Motor neuron (in vitro differentiated cells): ENCODE measurements around the gene EXOSC6. TPM values are rescaled to one million over a fixed set of nuclear protein-coding genes. Genes with fewer than 3 reads are reported as not detected.
A peak's percentile ranks its signal among the peaks of the same experiment; 100 is the strongest.
"Not testable (repeated sequence)": the region's sequence is repeated elsewhere in the genome, so short reads cannot be mapped to it uniquely, and the experiment has no call there.

ENCODE experiments used
- ATAC-seq, 8 experiments: fragments of 200-7000 bp; cut with Tn5 transposase; replicated peaks in 6 of 8; 2 replicates each; pipeline ENCODE4 v1.8.0; 2021; ENCODE audit warnings: mild to moderate bottlenecking in 8 of 8, moderate library complexity in 8 of 8
- H3K27ac ChIP-seq, 2 donors: fragments of 250-450 bp; sonication (Bioruptor Pico); 2 replicates each; pipeline ENCODE4 v1.9.0; 2021; ENCODE audit warnings: antibody characterized with exemption in 2 of 2, mild to moderate bottlenecking in 2 of 2, moderate library complexity in 1 of 2
- H3K4me1 ChIP-seq, 2 donors: fragments of 250-450 bp; sonication (Bioruptor Pico); replicated peaks in 1 of 2; 2 replicates each; pipeline ENCODE4 v1.6.1; 2021; ENCODE audit warnings: antibody characterized with exemption in 2 of 2, mild to moderate bottlenecking in 2 of 2, moderate library complexity in 1 of 2
- H3K4me3 ChIP-seq, 5 donors: fragments of 250-450 bp; sonication (Bioruptor Pico); 2 replicates each; pipeline ENCODE4 v1.9.0; 2021; ENCODE audit warnings: antibody characterized with exemption in 5 of 5, mild to moderate bottlenecking in 5 of 5, moderate library complexity in 4 of 5
- WGBS, 10 experiments: fragments of 450-650 bp; shearing (Covaris generic); methylation state at CpG; one replicate each; pipeline ENCODE4 v1.0.0; 2022; 5-methylcytosine and 5-hydroxymethylcytosine counted together
- in situ Hi-C, 9 experiments: fragments of 400-800 bp; cut with MboI; loops; one replicate each; pipeline ENCODE4 v1.15.0; 2021; ENCODE audit warnings: low sequenced_read_pairs in 9 of 9, low pct_unique_long_range_greater_than_20kb in 2 of 9; ENCODE audit not compliant: unreplicated experiment in 9 of 9
- total RNA-seq, 8 experiments: library from RNA; unstranded; fragments of 300-600 nt; gene quantifications; 2 replicates each; pipeline versions ENCODE4 v1.2.3 to v1.2.4, GENCODE V29; 2022

The EXOSC6 gene
- total RNA-seq, 8 experiments from 2014 or later, result 20.6 to 35.2 (median 21.3) TPM

DNA sequence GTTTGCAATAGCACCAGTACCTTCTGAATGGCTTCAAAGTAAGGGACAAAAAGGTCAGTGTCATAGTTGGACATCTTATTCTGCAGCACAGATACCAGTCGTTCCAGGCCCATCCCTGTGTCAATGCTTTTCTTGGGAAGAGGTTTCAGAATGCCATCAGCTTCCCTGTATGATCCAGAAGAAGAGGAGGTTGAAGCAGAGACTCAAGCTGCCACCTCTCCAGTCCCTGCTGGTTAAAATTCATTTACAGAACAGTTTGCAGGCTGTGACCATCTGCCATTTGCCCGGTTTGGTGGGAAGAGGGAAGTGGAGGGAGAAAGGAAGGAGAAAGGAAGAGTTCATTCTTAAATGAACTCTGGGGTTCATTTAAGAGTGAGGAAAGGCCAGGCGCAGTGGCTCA lies 18.4 kb upstream of the EXOSC6 start:
- in situ Hi-C loops, result loop anchor here in 1 of 9 experiments (25.0 kb wide), 1 partner anchor 108 kb away; the partner anchor contains the start of gene CLEC18C
- H3K27ac ChIP-seq, result no peak overlapping the region
- WGBS, 10 experiments, result 66 to 100% (median 90%) methylated on average over 1 to 3 of the region's 3 CpGs; no CpG with 5 or more reads in 4 of the 10 experiments

DNA sequence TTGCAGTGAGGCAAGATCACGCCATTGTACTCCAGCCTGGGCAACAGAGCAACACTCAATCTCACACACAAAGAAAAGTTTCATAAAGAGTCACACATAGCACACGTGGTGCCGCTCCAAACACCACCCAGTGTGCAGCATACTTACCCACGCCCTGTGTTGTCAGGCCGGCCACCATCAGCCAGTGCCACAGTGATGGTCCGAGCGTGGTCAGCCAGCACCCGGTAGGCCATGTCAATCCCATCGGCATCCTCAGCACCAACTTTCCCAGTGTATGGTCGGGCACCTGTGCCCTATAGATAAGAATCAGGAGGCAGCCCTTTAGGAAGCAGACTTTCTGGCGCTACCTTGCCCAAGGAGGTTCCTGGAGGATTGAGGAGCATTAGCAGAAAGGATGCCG lies 17.7 kb upstream of the EXOSC6 start:
- 88 to 100% (median 100%) methylated on average over 1 to 8 of the region's 12 CpGs; no CpG with 5 or more reads in 1 of the 10 experiments for WGBS, 10 experiments
- ATAC-seq, result no peak
- Histone ChIP-seq H3K27ac (no peak overlapping the region), H3K4me1 (no peaks in the 10 kb centered on the region), H3K4me3 (no peak overlapping the region)
- in situ Hi-C loops, result loop anchor here in 1 of 9 experiments (25.0 kb wide), 1 partner anchor 107 kb away; the partner anchor contains the start of gene CLEC18C

More for the DNA sequence above, 18.4 kb upstream of the EXOSC6 start:
- no peak overlapping the region for H3K4me3 ChIP-seq
- H3K4me1 ChIP-seq, result no peaks in the 10 kb centered on the region
- no peak for ATAC-seq

DNA sequence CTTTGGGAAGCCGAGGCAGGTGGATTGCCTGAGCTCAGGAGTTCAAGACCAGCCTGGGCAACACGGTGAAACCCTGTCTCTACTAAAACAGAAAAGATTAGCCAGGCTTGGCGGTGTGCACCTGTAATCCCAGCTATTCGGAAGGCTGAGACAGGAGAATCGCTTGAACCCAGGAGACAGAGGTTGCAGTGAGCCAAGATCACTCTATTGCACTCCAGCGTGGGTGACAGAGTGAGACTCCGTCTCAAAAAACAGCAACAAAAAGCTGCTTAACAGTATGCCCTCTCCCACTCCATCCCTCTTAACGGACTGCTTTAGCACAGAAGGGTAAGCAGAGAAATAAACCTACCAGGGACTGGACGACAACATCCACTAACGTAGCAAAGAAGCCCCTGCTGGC lies 16.2 kb upstream of the EXOSC6 start:
- 82 to 100% (median 90%) methylated on average over 2 to 9 of the region's 10 CpGs; no CpG with 5 or more reads in 1 of the 10 experiments for WGBS, 10 experiments
- not testable (repeated sequence) for H3K4me3 ChIP-seq, H3K27ac ChIP-seq, H3K4me1 ChIP-seq, ATAC-seq
- in situ Hi-C loops, result loop anchor here in 1 of 9 experiments (25.0 kb wide), 1 partner anchor 106 kb away; the partner anchor contains the start of gene CLEC18C

DNA sequence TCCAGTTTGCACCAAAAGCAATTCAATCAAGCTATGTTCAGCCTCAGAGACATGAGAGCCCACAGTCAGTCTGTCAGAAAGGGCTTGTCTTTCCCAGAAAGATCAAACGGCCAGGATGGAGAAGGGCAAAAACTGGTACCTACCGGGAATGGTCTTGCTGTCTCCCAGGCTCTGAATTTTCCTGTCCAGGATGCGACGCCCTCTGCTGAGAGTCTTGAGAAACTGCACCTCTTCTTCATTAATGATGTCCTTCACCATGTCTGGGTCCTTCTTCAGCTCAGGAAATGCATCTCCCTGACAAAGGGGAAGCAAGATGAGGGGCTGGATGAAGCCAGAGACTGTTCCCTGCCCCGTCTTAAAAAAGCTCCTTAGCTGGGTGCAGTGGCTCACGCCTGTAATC lies 15.8 kb upstream of the EXOSC6 start:
- in situ Hi-C loops, result loop anchor here in 1 of 9 experiments (25.0 kb wide), 1 partner anchor 105 kb away; the partner anchor contains the start of gene CLEC18C
- WGBS, 10 experiments, result 0 to 80% (median 39%) methylated on average over 1 to 4 of the region's 6 CpGs; no CpG with 5 or more reads in 3 of the 10 experiments
- Histone ChIP-seq H3K27ac (no peak overlapping the region), H3K4me3 (no peak overlapping the region), H3K4me1 (no peaks in the 10 kb centered on the region)
- peak in 3 of 8 experiments; percentile 37 to 66 (median 42) for ATAC-seq

DNA sequence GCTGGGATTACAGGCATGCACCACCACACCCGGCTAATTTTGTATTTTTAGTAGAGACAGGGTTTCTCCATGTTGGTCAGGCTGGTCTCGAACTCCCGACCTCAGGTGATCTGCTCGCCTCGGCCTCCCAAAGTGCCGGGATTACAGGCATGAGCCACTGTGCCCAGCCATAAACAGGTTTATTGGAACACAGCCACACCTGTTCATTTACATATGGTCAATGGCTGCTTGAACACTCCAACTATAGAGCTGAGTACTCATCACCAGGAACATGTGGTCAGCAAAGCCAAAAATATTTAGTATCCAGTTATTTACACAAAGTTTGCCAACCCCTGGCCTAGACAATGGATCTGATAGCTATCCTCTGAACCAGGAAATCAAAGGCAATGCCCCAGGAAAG lies 8.2 kb upstream of the EXOSC6 start:
- in situ Hi-C loops, result loop anchor here in 1 of 9 experiments (25.0 kb wide), 1 partner anchor 98 kb away; the partner anchor contains the start of gene CLEC18C
- ATAC-seq, H3K4me1 ChIP-seq, H3K27ac ChIP-seq, H3K4me3 ChIP-seq: not testable (repeated sequence)
- WGBS, 10 experiments, result 96% methylated on average over 4 of the region's 6 CpGs; no CpG with 5 or more reads in 9 of the 10 experiments

DNA sequence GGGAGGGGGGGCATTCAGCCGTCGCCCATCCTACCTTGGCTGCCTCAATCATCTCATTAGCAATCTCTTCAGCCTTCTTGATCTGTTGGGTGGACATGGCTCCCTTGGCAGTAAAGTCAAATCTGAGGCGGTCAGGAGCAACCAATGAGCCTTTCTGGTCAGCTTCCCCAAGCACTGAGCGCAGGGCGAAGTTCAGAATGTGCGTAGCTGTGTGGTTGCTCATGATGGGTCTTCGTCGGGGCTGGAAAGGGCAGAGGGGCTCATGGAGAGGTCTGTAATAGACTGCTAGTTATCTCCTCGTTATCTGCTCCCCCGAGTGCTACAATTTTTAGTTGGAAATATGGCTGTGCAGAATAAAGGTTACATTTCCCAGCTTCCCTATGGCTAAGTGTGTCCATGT lies 7.2 kb upstream of the EXOSC6 start:
- WGBS, 10 experiments, result 91 to 100% (median 98%) methylated on average over 1 to 7 of the region's 10 CpGs; no CpG with 5 or more reads in 3 of the 10 experiments
- no peak for ATAC-seq
- no peaks in the 10 kb centered on the region for H3K4me1 ChIP-seq
- H3K4me3 ChIP-seq, result no peak overlapping the region
- H3K27ac ChIP-seq, result no peak overlapping the region
- in situ Hi-C loops, result loop anchor here in 1 of 9 experiments (25.0 kb wide), 1 partner anchor 97 kb away; the partner anchor contains the start of gene CLEC18C

DNA sequence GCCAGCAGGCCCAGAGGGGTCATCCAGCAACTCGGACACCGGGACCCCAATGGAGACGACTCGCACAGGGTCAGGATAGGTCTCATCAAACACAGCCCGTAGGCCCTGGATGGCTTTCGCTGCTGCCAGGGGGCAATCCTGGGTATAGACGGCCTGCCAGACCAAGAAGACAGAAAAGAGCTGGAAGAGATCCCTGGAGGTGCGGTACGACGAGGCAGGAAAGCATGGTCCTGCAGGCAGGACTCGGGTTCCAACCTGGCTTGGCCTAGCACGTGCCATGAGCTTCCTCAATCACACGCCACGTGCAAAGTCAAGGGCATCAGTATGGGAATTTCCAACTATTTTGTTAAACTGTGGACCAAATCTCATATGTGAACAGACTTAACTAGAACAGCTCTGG lies 6.3 kb upstream of the EXOSC6 start:
- ATAC-seq, result no peak
- 89 to 100% (median 93%) methylated on average over 2 to 7 of the region's 14 CpGs; no CpG with 5 or more reads in 5 of the 10 experiments for WGBS, 10 experiments
- in situ Hi-C loops, result loop anchor here in 1 of 9 experiments (25.0 kb wide), 1 partner anchor 96 kb away; the partner anchor contains the start of gene CLEC18C
- Histone ChIP-seq H3K4me3 (no peak overlapping the region), H3K27ac (no peak overlapping the region), H3K4me1 (no peaks in the 10 kb centered on the region)

DNA sequence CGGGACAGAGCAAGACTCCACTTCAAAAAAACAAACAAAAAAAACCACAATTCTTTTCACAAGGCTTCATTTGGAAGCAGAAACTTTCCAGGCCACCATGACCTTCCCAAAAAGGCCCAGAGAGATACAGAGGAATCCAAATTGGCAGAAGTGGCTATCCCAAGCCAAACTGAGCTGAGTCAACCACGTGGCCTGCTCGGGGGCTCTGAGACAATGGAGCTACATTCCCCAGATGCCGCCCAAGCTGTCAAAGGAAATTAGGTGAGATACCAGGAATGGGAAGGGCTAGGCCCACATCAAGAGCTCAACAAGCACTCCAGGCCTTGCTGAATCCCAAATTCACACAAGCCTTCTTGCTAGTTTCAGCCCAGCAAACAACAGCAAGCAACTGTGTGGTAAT lies 5.7 kb upstream of the EXOSC6 start:
- ATAC-seq, result no peak
- in situ Hi-C loops, result loop anchor here in 1 of 9 experiments (25.0 kb wide), 1 partner anchor 95 kb away; the partner anchor contains the start of gene CLEC18C
- Histone ChIP-seq H3K4me1 (no peaks in the 10 kb centered on the region), H3K4me3 (no peak overlapping the region), H3K27ac (no peak overlapping the region)
- WGBS, 10 experiments, result 50 to 100% (median 92%) methylated on average over 1 to 3 of the region's 4 CpGs; no CpG with 5 or more reads in 4 of the 10 experiments

DNA sequence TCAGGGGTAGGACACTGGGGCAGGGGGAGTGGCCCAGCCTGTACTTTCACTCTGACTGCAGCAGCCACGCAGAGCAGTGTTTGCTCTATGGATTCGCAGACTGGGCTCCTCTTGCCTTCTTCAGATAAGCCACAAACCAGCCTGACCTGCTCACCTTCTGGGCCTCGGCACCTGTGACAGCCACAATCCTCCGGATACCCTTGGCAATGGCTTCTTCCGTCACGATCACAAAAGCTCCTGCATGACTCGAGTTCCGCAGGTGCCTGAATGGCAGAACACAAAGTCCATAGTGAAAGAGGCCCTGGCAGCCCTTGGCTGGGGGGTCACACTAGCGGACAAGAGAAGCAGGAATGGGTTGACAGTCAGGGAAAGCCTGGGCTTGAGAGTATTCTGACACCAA lies 3.8 kb upstream of the EXOSC6 start:
- ATAC-seq, result no peak
- Histone ChIP-seq H3K27ac (no peak overlapping the region), H3K4me3 (no peak overlapping the region), H3K4me1 (peaks cover 0 to 3% of the 10 kb centered on the region in 2 donors)
- 96 to 100% (median 98%) methylated on average over 1 to 7 of the region's 9 CpGs; no CpG with 5 or more reads in 5 of the 10 experiments for WGBS, 10 experiments
- in situ Hi-C loops, result loop anchor here in 1 of 9 experiments (25.0 kb wide), 1 partner anchor 93 kb away; the partner anchor contains the start of gene CLEC18C

DNA sequence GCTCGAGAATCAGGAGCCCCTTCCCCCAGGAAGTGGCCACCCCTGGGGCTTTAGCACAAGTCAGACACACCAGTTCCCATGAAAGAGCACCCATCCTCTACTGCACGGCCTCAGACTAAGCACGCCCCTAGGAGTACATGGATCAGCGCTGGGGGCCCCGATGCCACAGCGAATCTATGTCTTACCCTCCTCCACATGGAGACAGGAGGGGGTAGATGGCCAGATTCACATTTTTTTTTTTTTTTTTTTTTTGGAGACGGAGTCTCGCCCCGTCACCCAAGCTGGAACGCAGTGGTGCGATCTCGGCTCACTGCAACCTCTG lies 3.2 kb upstream of the EXOSC6 start:
- ATAC-seq, result no peak
- in situ Hi-C loops, result loop anchor here in 1 of 9 experiments (25.0 kb wide), 1 partner anchor 93 kb away; the partner anchor contains the start of gene CLEC18C
- WGBS, 10 experiments, result 81 to 100% (median 94%) methylated on average over 1 to 6 of the region's 12 CpGs; no CpG with 5 or more reads in 5 of the 10 experiments
- Histone ChIP-seq H3K4me1 (peaks cover 3 to 7% of the 10 kb centered on the region in 2 donors), H3K27ac (no peak overlapping the region), H3K4me3 (no peak overlapping the region)

DNA sequence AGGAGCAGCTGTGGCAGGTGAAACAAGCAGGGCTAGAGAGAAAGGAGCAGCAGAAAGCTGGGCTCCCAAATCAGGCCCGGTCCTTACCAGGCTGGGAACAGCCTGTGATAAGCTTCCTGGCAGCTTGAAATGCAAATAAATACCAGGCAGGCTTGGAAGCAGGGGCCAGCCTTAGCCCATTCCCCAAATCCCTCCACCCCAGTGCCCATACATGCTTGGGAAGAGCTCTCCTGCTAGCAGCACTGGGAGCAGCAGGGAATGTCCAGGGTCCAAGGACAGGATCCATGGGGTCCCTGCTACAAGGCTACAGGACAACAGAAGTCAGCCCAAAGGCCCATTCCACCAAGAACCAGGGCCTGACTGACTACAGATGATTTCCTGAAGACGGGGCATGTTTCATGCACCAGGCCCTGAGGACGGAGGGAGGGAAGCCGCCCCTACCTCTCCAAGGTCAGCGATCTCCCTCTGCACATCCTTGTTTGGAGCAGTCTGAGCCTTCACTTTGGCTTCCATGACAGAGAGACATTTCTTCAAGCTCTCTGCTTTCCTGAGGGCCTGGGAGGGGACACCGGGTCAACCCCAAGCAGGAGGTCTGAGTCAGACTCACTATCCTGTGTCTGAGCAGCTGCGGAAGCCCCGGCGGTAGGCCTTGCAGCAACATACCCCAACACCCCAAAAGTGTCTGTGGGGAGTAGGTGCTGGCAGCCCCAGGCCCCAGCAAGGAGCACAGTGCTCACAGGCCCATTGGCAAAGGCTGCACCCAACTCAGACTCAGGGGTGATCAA lies 2.6 kb upstream of the EXOSC6 start:
- Histone ChIP-seq H3K4me3 (no peak overlapping the region), H3K27ac (no peak overlapping the region), H3K4me1 (peaks cover 5 to 13% of the 10 kb centered on the region in 2 donors)
- WGBS, 10 experiments, result 80 to 100% (median 90%) methylated on average over 1 to 6 of the region's 9 CpGs; no CpG with 5 or more reads in 6 of the 10 experiments
- in situ Hi-C loops, result loop anchor here in 1 of 9 experiments (25.0 kb wide), 1 partner anchor 92 kb away; the partner anchor contains the start of gene CLEC18C
- no peak for ATAC-seq

DNA sequence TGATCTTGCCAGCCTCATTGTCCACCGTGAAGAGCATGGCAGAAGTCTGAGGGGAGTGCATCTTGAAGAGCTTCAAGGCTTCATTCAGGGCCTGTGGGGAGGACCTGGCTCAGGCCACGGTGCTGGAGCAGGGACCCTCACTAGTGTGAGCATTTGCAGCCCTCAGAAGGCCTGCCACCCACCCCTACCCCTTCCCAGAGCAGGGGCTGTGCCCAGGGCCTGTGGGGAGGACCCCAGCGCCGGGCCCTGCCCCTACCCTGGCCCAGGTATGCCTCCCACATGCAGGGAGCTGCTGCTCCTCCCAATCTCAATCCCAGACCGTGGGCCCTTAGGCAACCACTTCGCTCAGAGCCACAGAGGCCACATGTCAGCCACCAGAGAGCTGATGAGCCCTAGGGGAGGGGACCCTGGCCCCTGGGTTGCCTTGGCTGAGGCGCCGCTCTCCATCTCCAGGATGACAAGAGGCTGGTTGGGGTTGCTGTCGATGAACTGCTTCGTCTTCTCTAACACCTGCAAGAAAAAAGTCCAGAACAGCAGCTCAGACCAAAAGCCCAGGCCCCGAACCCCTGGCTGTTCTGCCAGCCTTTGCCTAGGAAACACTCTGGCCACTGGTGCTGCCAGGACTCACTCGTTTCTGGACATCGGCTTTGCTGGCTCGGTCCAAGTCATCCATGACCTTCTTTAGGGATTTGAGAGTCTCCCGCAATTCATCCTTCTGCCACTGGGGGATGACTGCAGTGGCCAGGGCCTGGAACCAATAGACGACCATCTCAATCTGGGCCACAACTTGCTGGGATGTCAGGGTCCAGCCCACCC lies 1.8 kb upstream of the EXOSC6 start:
- in situ Hi-C loops, result loop anchor here in 1 of 9 experiments (25.0 kb wide), 1 partner anchor 91 kb away; the partner anchor contains the start of gene CLEC18C
- Histone ChIP-seq H3K4me1 (peaks cover 5 to 13% of the 10 kb centered on the region in 2 donors), H3K4me3 (no peak overlapping the region), H3K27ac (no peak overlapping the region)
- ATAC-seq, result no peak
- 67 to 100% (median 86%) methylated on average over 1 to 6 of the region's 16 CpGs; no CpG with 5 or more reads in 4 of the 10 experiments for WGBS, 10 experiments
